Liver (tissue), 3 donors: Measurements from ENCODE around the gene KDM5B.

Source experiments
- CTCF ChIP-seq: fragments of 150-350 bp; IDR thresholded peaks from 2 replicates; pipeline ENCODE4 v1.5.1; 2017; ENCODE audit warnings: improper control_type of control experiment, low read depth, low read length; ENCODE audit not compliant: missing input control
- EGR1 ChIP-seq, 2 donors: IDR thresholded peaks; 2 replicates each; pipeline ENCODE4 v1.6.1; 2016 to 2018; ENCODE audit warnings: antibody characterized with exemption in 2 of 2, low read depth in 2 of 2
- GABPA ChIP-seq, 2 donors: IDR thresholded peaks in 1 of 2; conservative IDR thresholded peaks in 1 of 2; 2 replicates each; pipeline ENCODE4 v1.6.1; 2016; ENCODE audit warnings: antibody characterized with exemption in 2 of 2, mild to moderate bottlenecking in 1 of 2, moderate library complexity in 1 of 2
- HNF4A ChIP-seq, 2 donors: conservative IDR thresholded peaks; 2 replicates each; pipeline ENCODE4 v1.6.1; 2016; ENCODE audit warnings: antibody characterized with exemption in 2 of 2, mild to moderate bottlenecking in 2 of 2
- HNF4G ChIP-seq: IDR thresholded peaks from 2 replicates; pipeline ENCODE4 v1.6.1; 2016; ENCODE audit warnings: antibody characterized with exemption
- JUND ChIP-seq, 2 donors: IDR thresholded peaks; 2 replicates each; pipeline ENCODE4 v1.6.1; 2016; ENCODE audit warnings: antibody characterized with exemption in 2 of 2
- MAX ChIP-seq: IDR thresholded peaks from 2 replicates; pipeline ENCODE4 v1.6.1; 2016; ENCODE audit warnings: antibody characterized with exemption
- RAD21 ChIP-seq, 2 donors: IDR thresholded peaks; 2 replicates each; pipeline ENCODE4 v1.6.1; 2016; ENCODE audit warnings: antibody characterized with exemption in 2 of 2, mild to moderate bottlenecking in 2 of 2
- REST ChIP-seq: IDR thresholded peaks from 2 replicates; pipeline ENCODE4 v1.6.1; 2016; ENCODE audit warnings: antibody characterized with exemption, mild to moderate bottlenecking
- RXRA ChIP-seq, 2 donors: IDR thresholded peaks; 2 replicates each; pipeline ENCODE4 v1.6.1; 2017 to 2018; ENCODE audit warnings: antibody characterized with exemption in 2 of 2, mild to moderate bottlenecking in 1 of 2
- SP1 ChIP-seq: IDR thresholded peaks from 2 replicates; pipeline ENCODE4 v1.6.1; 2018; ENCODE audit warnings: antibody characterized with exemption, mild to moderate bottlenecking
- TAF1 ChIP-seq: conservative IDR thresholded peaks from 2 replicates; pipeline ENCODE4 v1.6.1; 2016; ENCODE audit warnings: antibody characterized with exemption, mild to moderate bottlenecking
- YY1 ChIP-seq: IDR thresholded peaks from 2 replicates; pipeline ENCODE4 v1.6.1; 2016; ENCODE audit warnings: antibody characterized with exemption, mild to moderate bottlenecking
- ZBTB33 ChIP-seq: IDR thresholded peaks from 2 replicates; pipeline ENCODE4 v1.6.1; 2016; ENCODE audit warnings: antibody characterized with exemption
- donor health status: healthy.
- donor health status: healthy.

- no peak for TF ChIP-seq RXRA (IDR thresholded peaks at IDR 0.05)
- TF ChIP-seq ZBTB33: no peak
- TF ChIP-seq MAX: no peak
- no peak for TF ChIP-seq CTCF
- no peak for TF ChIP-seq EGR1 (IDR thresholded peaks at IDR 0.05; ENCODE audit: low read depth in 2 of 2)
- no peak for TF ChIP-seq HNF4A (conservative IDR thresholded peaks at IDR 0.05)
- TF ChIP-seq REST: no peak
- TF ChIP-seq RAD21 (IDR thresholded peaks at IDR 0.05): no peak
- TF ChIP-seq TAF1: no peak
- TF ChIP-seq JUND (IDR thresholded peaks at IDR 0.05): no peak
- no peak for TF ChIP-seq GABPA (IDR thresholded peaks at IDR 0.05 in 1 of 2, conservative IDR thresholded peaks at IDR 0.05 in 1 of 2)
- no peak for TF ChIP-seq SP1
- no peak for TF ChIP-seq HNF4G
- no peak for TF ChIP-seq YY1
Measured at GRCh38 chr1:202687798-202688197, 120.4 kb downstream of the KDM5B start.
